K562 treated with DMSO at 1 percent for 12 hours (cell line): ENCODE results near the gene NUDT16. TPM values are rescaled to one million over a fixed set of nuclear protein-coding genes. Genes with fewer than 3 reads are reported as not detected.

Source experiments
- total RNA-seq: library from RNA; unstranded; fragments of 300-600 nt; gene quantifications from 2 replicates; pipeline ENCODE4 v1.2.3, GENCODE V29; 2022; ENCODE audit not compliant: insufficient read depth

NUDT16 gene
- total RNA-seq, result 2.9 and 5.7 TPM in 2 replicates

GRCh38 chr3:131381445-131382291 is at the start of gene NUDT16:
Gene NUDT16 (plus strand): TSS chr3:131381774. CDS start chr3:131381805, 31 bp downstream.

Other genes starting within 250 kb of the NUDT16 start
- gene MRPL3, start 121.2 kb downstream of the NUDT16 start, total RNA-seq, result 43.8 and 57.9 TPM in 2 replicates